LNCAP (cell line): ENCODE data around the gene UNC5B.

Experiments used
- CTCF ChIP-seq: fragments of 450-650 bp; IDR thresholded peaks from 2 replicates; pipeline ENCODE4 v1.5.1; 2017; ENCODE audit warnings: mild to moderate bottlenecking

Gene UNC5B

GRCh38 chr10:71278691-71279588, 66.6 kb downstream of the UNC5B start:
- TF ChIP-seq CTCF: no peak

GRCh38 chr10:71279590-71280170, 67.3 kb downstream of the UNC5B start:
- TF ChIP-seq CTCF: no peak

GRCh38 chr10:71280216-71280615, 67.8 kb downstream of the UNC5B start:
- TF ChIP-seq CTCF: no peak

GRCh38 chr10:71280825-71281224, 68.5 kb downstream of the UNC5B start:
- TF ChIP-seq CTCF: no peak

GRCh38 chr10:71281646-71282322, 69.4 kb downstream of the UNC5B start:
- no peak for TF ChIP-seq CTCF

GRCh38 chr10:71282323-71282680, 69.9 kb downstream of the UNC5B start:
- TF ChIP-seq CTCF: no peak

GRCh38 chr10:71283410-71283809, 71.0 kb downstream of the UNC5B start:
- TF ChIP-seq CTCF: no peak
